Pons (tissue), 1 donor: ENCODE results near the gene ASPDH.
"Not testable (repeated sequence)": the region's sequence is repeated elsewhere in the genome, so short reads cannot be mapped to it uniquely, and the experiment has no call there.

ENCODE experiments used
- DNase-seq: peaks from one replicate; pipeline ENCODE4 v3.0.0-alpha.2; 2016; ENCODE audit warnings: low spot score

Gene ASPDH

DNA sequence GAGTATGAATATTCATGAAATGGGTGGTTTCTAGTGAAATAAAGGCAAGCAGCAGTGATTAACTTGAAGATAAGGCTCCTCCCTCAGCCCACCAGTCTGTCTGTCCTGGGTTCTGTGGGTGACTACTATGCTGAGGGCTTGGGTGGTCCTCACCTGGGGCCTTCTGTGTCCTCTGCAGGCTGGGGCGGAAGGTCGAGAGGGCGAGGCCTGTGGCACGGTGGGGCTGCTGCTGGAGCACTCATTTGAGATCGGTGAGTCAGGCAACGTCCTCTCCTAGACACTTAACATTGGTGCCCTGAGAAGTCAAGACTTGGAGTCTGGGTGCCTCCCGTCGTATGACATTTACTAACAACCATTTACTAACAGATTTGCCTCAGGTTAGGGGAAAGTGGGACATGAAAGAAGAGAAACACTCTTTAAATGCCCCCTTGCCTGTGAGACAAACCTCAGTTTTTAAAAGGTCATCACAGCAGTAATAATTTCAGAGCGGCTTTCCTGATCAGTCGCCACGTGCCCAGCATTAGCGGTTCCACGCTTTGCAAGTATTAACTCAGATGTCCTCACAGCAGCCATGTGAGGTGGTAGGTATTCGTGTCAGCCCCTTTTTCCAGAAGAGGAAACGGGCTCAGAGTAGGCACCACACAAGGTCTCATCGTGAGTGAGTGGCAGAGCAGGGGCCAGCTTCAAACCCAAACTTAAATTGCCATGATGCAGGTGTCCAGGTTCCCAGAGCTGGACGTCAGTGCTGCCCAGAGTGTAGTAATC, 35.8 kb downstream of the ASPDH start:
- no peak for DNase-seq

DNA sequence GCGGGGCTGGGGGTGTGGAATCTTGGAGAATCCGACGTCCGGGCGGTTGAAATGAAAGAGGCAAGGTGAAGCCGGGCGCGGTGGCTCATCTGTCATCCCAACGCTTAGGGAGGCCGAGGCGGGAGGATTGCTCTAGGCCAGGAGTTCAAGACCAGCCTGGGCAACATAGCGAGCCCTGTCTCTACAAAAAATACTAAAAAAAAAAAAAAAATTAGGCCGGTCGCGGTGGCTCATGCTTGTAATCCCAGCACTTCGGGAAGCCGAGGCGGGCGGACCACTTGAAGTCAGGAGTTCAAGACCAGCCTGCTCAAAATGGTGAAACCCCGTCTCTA, 36.8 kb downstream of the ASPDH start:
- DNase-seq: no peak

DNA sequence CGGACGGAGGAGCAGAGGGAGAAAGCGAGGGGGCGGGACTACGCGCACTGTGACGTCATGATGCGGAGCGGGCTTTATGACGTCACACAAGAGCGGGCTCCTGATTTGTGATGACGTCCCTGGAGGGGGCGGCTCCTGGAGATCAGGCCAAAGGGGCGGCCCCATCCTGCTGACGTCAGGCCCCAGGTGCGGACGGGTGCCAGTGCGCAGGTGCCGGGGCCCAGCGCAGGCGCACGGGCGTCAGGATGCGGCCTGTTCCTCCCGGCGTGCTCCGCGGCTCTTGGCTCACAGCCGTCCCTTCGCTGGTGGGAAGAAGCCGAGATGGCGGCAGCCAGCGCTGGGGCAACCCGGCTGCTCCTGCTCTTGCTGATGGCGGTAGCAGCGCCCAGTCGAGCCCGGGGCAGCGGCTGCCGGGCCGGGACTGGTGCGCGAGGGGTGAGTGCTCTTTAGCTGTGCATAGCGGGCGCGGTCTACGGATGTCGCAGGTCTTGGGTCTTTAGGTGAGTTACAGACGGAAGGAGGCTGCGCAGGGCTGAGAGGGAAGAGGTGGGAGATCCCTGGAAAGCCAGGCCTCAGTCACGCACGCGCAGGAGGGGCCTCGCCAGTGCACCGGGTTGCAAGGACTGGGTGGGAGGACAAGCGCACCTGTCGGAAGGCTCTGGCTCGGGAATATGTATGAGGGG, 37.3 kb downstream of the ASPDH start, which contains the start of the genes EMC10 and GARIN5A:
Gene EMC10 (plus strand): TSS at position 284 of the 683 bp plus-strand sequence. CDS start 38 bp downstream, at position 322.
Gene GARIN5A (minus strand): TSS at position 625 of the 683 bp plus-strand sequence. CDS start 460 bp downstream, at position 165.
- DNase-seq: peak; percentile 78

DNA sequence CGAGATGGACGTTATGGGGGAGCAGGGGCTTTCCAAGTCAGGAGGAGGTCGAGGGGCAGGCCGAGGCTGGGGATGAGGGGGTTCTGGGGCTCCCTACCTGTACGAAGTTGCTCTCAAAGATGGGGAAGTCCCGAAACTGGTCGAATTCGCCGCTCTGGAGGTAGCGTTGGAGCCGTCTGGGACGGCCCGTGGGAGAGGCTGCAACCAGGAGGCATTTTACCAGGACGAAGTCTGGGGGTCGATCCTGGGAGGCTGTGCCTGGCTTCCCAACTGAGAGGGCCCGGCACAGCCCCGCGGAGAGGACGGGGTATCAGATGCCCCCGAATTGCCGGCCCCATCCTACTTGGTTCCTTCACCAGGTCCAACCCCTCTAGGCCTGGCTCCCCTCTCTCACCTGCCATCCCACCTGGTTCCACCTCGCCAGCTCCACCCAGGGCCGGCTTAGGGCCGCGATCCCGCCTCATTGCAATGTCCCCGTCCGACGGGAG, 37.9 kb downstream of the ASPDH start:
- DNase-seq: no peak

DNA sequence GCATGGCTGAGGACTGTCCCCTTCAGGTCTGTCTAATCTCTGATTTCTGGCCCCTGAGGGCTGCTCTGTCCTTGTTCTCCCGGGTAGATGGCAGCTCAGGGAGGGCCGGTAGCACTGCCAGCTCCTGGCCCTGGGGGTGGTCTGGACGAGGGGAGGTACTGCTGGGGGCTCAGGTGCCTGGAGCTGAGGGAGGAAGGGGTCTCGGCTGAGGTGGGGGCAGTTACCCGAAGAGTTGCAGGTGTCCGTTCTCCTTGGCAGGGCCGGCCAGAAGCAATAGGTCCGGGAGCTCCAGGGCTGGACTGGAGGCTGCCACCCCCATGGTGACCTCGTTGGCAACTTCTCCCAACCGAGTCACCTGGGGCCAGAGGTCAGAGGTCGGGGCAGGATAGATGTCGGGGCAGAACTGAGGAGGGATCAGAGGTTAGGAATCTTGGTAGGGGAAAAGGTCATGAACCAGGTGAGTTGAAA, 38.6 kb downstream of the ASPDH start:
- DNase-seq: no peak

DNA sequence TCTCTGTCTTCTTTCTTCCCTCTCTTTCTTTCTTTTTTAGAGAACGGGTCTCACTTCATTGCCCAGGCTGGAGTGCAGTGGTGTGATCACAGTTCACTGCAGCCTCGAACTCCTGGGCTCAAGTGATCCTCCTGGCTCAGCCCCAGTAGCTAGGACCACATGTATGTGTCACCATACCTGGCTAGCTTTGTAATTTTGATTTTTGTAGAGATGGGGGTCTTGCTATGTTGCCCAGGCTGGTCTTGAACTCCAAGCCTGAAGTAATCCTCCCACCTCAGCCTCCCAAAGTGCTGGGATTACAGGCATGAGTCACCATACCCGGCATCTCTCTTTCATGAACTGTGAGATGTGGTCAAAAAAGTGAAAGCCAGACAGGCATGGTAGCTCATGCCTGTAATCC, 40.4 kb downstream of the ASPDH start:
- not testable (repeated sequence) for DNase-seq

DNA sequence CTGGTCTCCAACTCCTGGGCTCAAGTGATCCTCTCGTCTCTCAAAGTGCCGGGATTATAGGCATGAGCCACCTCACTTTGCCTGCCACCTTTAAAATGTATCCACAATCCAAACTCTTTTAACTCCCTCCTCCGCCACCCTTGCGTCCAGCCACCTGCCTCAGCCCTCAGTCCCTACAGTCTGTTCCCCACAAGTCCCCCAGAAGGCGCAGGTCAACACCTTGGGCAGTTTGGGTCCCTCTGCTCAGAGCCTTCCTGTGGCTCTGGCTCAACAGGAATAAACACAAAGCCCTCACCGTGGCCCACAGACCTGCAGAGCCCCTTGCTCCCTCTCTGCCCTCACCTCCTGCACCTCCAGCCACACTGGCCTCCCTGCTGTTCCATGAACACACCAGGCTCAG, 44.9 kb downstream of the ASPDH start:
- DNase-seq: no peak

DNA sequence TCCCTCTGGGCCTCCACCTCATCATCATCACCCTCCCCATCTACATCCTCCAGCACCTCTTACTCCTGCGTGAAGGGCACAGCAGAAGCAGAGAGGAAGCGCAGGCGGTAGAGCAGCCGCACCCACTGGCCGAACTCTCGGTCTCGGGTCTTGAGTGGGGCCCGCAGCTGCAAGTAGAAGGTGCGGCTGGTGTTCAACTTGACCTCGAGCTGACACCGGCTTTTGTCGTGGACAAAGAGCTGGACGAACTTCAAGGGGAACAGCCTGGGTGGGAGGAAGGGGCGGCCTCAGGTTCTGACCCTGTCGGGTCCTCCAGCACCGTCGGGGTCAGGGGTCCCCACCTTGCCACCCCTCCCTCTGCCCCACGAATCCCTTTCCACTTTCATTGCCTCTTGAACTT, 46.1 kb downstream of the ASPDH start:
- no peak for DNase-seq

DNA sequence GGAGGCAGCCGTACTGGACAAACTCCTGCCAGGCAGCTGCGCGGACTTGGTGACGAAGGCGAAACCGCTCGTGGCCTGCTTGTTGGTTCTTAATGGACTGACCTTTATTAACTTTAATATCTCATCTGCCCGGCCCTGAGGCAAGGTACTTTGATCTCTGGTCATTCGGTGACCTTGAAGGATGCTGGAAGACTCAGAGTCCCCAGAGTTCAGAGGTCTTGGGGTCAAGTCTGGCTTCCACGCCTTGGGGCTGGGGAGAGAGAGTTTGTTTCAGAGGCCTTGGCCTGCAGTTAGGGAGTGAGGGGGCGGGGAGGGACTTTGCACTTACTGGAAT, 47.0 kb downstream of the ASPDH start:
- no peak for DNase-seq

DNA sequence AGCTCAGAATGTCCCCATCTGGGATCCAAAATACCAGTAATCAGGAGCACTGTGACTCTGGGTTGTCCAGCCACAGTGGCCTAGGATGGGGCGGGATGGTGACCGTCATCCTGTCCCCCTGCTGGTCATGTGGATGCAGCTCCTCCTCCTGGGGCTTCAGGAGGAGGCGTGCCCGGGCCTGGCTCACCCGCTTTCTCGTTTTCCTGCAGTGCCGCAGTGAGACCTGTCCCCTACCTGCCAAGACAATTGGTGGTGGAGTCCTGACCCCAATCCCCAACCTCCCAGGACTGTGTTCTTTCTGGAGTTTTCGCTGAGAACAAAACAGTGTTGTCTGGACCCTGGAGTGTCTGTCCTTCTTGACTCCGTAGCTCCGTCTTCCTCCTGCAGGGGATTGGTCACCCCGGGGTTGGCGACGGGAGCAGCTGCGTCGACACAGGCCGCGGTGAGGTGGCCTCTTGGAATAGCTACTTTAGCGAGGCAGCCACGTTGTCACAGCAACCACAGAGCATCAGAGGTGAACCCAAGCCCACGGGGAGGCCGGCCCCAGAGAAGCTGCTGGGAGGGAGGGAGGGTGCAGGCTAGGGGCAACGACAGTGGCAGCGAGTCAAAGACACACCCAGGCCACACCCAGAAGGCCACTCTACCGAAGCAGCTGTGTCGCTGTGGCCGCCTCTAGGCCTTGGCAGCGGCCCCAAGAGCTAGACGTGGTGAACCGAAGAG, 47.6 kb downstream of the ASPDH start:
- DNase-seq: no peak

DNA sequence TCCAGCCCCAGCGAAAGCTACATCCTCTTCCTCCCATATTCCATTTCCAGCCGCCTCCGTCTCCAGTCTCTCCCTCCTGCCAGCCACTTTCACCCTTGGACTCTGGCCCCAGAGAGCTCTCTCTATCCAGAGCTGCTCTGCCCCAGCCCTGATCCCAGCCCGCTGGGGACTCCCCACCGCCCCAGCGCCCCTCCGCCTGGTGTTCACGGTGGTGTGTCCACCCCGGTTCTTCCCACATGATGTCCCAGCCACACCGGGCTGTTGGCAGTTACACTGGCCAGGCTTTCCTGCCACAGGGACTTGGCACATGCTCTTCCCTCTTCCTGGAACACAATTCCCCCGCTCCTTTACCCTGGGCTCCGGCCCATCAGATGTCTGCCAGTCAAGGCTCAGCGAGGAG, 48.7 kb downstream of the ASPDH start:
- no peak for DNase-seq

DNA sequence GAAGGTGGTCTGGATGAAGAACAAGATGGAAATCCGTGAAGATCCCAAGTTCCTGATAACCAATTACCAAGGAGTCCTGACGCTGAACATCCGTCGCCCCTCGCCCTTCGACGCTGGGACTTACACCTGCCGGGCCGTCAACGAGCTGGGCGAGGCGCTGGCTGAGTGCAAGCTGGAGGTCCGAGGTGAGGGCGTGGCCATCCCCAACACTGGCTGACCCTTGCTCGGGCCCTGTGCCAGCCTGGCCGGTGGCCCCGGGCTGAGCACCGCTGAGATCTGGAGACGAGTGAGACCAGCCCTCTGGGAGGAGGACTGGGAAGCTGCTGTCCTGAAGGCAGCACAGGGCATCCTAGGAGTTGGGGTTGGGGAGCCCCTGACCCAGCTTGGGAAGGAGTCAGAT, 49.4 kb downstream of the ASPDH start:
- DNase-seq: no peak

DNA sequence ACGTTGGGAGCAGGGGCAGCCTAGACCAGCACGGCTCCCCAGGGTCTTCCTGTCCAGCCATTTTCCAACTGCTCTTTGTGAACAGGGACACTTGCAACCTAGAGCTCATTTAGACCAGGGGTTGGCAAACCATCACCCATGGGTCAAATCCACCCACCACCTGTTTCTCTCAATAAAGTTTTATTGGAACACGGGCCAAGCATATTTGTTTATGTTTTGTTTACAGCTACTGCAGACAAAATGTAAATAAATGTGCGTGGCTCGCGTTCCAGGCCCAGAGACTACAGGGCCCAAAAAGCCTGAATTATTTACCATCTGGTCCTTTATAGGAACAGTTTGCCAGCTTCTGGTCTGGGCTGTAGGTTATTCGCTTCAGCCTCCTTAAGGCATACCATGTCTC, 50.7 kb downstream of the ASPDH start:
- no peak for DNase-seq
